GM18505 (cell line): ENCODE data around the gene SLC36A2.
"Not testable (repeated sequence)": the region's sequence is repeated elsewhere in the genome, so short reads cannot be mapped to it uniquely, and the experiment has no call there.

Source experiments
- ATAC-seq: cut with Tn5 transposase; IDR thresholded peaks from one replicate; pipeline ENCODE4 v1.9.1; 2021; ENCODE audit not compliant: unreplicated experiment
- POLR2A ChIP-seq: IDR thresholded peaks from 4 replicates; pipeline ENCODE4 v1.6.1; 2011; ENCODE audit warnings: borderline replicate concordance; ENCODE audit not compliant: insufficient read depth, insufficient read length; ENCODE audit errors: extremely low read depth

The SLC36A2 gene

GRCh38 chr5:151347369-151347768 lies at the start of gene SLC36A2:
Gene SLC36A2, minus strand, starts transcription at chr5:151347559. Its CDS starts 99 bp downstream, at chr5:151347460.
- ATAC-seq: no peak
- no peak for TF ChIP-seq POLR2A

GRCh38 chr5:151388960-151389359 lies 41.6 kb upstream of the SLC36A2 start:
- ATAC-seq: no peak
- TF ChIP-seq POLR2A: no peak

- TF ChIP-seq POLR2A: no peak
- ATAC-seq: no peak
These were observed 36.7 kb upstream of the SLC36A2 start for GRCh38 chr5:151384106-151384505.

- no peak for TF ChIP-seq POLR2A
- ATAC-seq: no peak
These were observed 35.7 kb upstream of the SLC36A2 start for GRCh38 chr5:151383011-151383410.

- no peak for ATAC-seq
These were observed 35.2 kb upstream of the SLC36A2 start for GRCh38 chr5:151382576-151382975.

GRCh38 chr5:151381899-151382298 lies 34.5 kb upstream of the SLC36A2 start:
- TF ChIP-seq POLR2A: no peak

More at GRCh38 chr5:151382576-151382975, 35.2 kb upstream of the SLC36A2 start:
- TF ChIP-seq POLR2A: no peak

GRCh38 chr5:151378616-151379015 lies 31.3 kb upstream of the SLC36A2 start:
- no peak for ATAC-seq
- TF ChIP-seq POLR2A: no peak

More at GRCh38 chr5:151381899-151382298, 34.5 kb upstream of the SLC36A2 start:
- ATAC-seq: no peak

GRCh38 chr5:151374539-151374938 lies 27.2 kb upstream of the SLC36A2 start:
- TF ChIP-seq POLR2A: no peak
- no peak for ATAC-seq

- not testable (repeated sequence) for ATAC-seq
These were observed 19.7 kb upstream of the SLC36A2 start for GRCh38 chr5:151367038-151367437.

- no peak for ATAC-seq
- no peak for TF ChIP-seq POLR2A
These were observed 16.3 kb upstream of the SLC36A2 start for GRCh38 chr5:151363673-151364072.

GRCh38 chr5:151362970-151363369 lies 15.6 kb upstream of the SLC36A2 start:
- no peak for TF ChIP-seq POLR2A
- ATAC-seq: no peak

- no peak for ATAC-seq
- TF ChIP-seq POLR2A: no peak
These were observed 12.0 kb upstream of the SLC36A2 start for GRCh38 chr5:151359391-151359790.

GRCh38 chr5:151357792-151358191 lies 10.4 kb upstream of the SLC36A2 start:
- no peak for TF ChIP-seq POLR2A
- ATAC-seq: no peak

GRCh38 chr5:151357097-151357496 lies 9.7 kb upstream of the SLC36A2 start:
- TF ChIP-seq POLR2A: no peak
- no peak for ATAC-seq

- TF ChIP-seq POLR2A: no peak
- no peak for ATAC-seq
These were observed 4.3 kb upstream of the SLC36A2 start for GRCh38 chr5:151351671-151352070.
